Measurements from ENCODE around the gene CDH3.
"Not testable (repeated sequence)": the region's sequence is repeated elsewhere in the genome, so short reads cannot be mapped to it uniquely, and the experiment has no call there.

Gene CDH3

GRCh38 chr16:68715471-68715870 lies 70.4 kb downstream of the CDH3 start:
- no peak for ATAC-seq

GRCh38 chr16:68716516-68716915 lies 71.4 kb downstream of the CDH3 start:
- ATAC-seq, result not testable (repeated sequence)

More at GRCh38 chr16:68715471-68715870, 70.4 kb downstream of the CDH3 start:
- no peak for TF ChIP-seq POU6F1 (CRISPR knock-in tag; IDR thresholded peaks at IDR 0.05; ENCODE audit: borderline replicate concordance, low read depth)

GRCh38 chr16:68717684-68718083 lies 72.6 kb downstream of the CDH3 start:
- ATAC-seq, result no peak
- no peak for TF ChIP-seq ARNTL (CRISPR knock-in tag; IDR thresholded peaks at IDR 0.05; ENCODE audit: borderline replicate concordance, low read depth)
- no peak for TF ChIP-seq ZNF565 (CRISPR knock-in tag; conservative IDR thresholded peaks at IDR 0.05; ENCODE audit: low read depth)
- TF ChIP-seq TOX (CRISPR knock-in tag; IDR thresholded peaks at IDR 0.05; ENCODE audit: borderline replicate concordance), result no peak
- no peak for TF ChIP-seq CSRNP3 (CRISPR knock-in tag; IDR thresholded peaks at IDR 0.05)
- no peak for TF ChIP-seq PPARA (CRISPR knock-in tag; IDR thresholded peaks at IDR 0.05; ENCODE audit: borderline replicate concordance)
- no peak for TF ChIP-seq ISL1 (CRISPR knock-in tag; IDR thresholded peaks at IDR 0.05)
- no peak for TF ChIP-seq GLIS3 (CRISPR knock-in tag; IDR thresholded peaks at IDR 0.05)
- TF ChIP-seq ZNF70 (CRISPR knock-in tag; IDR thresholded peaks at IDR 0.05), result no peak
- no peak for TF ChIP-seq PATZ1 (CRISPR knock-in tag; IDR thresholded peaks at IDR 0.05; ENCODE audit: borderline replicate concordance)
- no peak for TF ChIP-seq CSDC2 (CRISPR knock-in tag; IDR thresholded peaks at IDR 0.05)

- no peak for ATAC-seq
- TF ChIP-seq ZNF70 (CRISPR knock-in tag; IDR thresholded peaks at IDR 0.05) (no peak), TSHZ2 (CRISPR knock-in tag; IDR thresholded peaks at IDR 0.05) (no peak), PATZ1 (CRISPR knock-in tag; IDR thresholded peaks at IDR 0.05; ENCODE audit: borderline replicate concordance) (no peak), ESRRG (CRISPR knock-in tag; IDR thresholded peaks at IDR 0.05) (no peak), CSRNP3 (CRISPR knock-in tag; IDR thresholded peaks at IDR 0.05) (no peak), TCF4 (CRISPR knock-in tag; IDR thresholded peaks at IDR 0.05; ENCODE audit: borderline replicate concordance) (no peak), ISL1 (CRISPR knock-in tag; IDR thresholded peaks at IDR 0.05) (no peak), ARNTL (CRISPR knock-in tag; IDR thresholded peaks at IDR 0.05; ENCODE audit: borderline replicate concordance, low read depth) (no peak), ZNF565 (CRISPR knock-in tag; conservative IDR thresholded peaks at IDR 0.05; ENCODE audit: low read depth) (no peak), ZC3H10 (CRISPR knock-in tag; IDR thresholded peaks at IDR 0.05) (no peak), ZFP3 (CRISPR knock-in tag; IDR thresholded peaks at IDR 0.05) (no peak), SNAI2 (CRISPR knock-in tag; IDR thresholded peaks at IDR 0.05) (no peak), ZFP30 (CRISPR knock-in tag; IDR thresholded peaks at IDR 0.05) (no peak), GLIS3 (CRISPR knock-in tag; IDR thresholded peaks at IDR 0.05) (no peak)
These were observed 73.5 kb downstream of the CDH3 start for GRCh38 chr16:68718590-68718989.

All from SK-N-SH treated with all-trans-retinoic acid at 6 μM for 48 hours (cell line).